Measurements from ENCODE around the gene SPATA6L. TPM values are rescaled to one million over a fixed set of nuclear protein-coding genes. Genes with fewer than 3 reads are reported as not detected.

Gene SPATA6L
- total RNA-seq, 2 experiments from 2014 or later, result 0.34 to 0.40 TPM

- ChIA-PET POLR2A (no interaction called here), CTCF (interaction anchor here (0.5 kb wide), 1 partner anchor 204 kb away, joined by 3 read pairs; no protein-coding TSS in a partner anchor)
Measured at GRCh38 chr9:4572184-4572826, 94.0 kb downstream of the SPATA6L start.

GRCh38 chr9:4569101-4569500, 97.2 kb downstream of the SPATA6L start:
- ChIA-PET CTCF (no interaction called here), POLR2A (no interaction called here)

- ChIA-PET CTCF (interaction anchor here (0.7 kb wide), 1 partner anchor 237 kb away, joined by 4 read pairs; no protein-coding TSS in a partner anchor), POLR2A (interaction anchor here (0.7 kb wide), 1 partner anchor 1448 kb away, joined by 3 read pairs; the partner anchor contains the start of gene RANBP6)
Measured at GRCh38 chr9:4567601-4568000, 98.7 kb downstream of the SPATA6L start.

GRCh38 chr9:4566806-4567205, 99.5 kb downstream of the SPATA6L start:
- POLR2A ChIA-PET, result no interaction called here
- CTCF ChIA-PET, result no interaction called here

- ChIA-PET CTCF (interaction anchor here (0.6 kb wide), 1 partner anchor 261 kb away, joined by 4 read pairs; no protein-coding TSS in a partner anchor), POLR2A (no interaction called here)
Measured at GRCh38 chr9:4563105-4563504, 103.2 kb downstream of the SPATA6L start.

- ChIA-PET POLR2A (no interaction called here), CTCF (no interaction called here)
Measured at GRCh38 chr9:4559261-4560182, 106.8 kb downstream of the SPATA6L start.

- ChIA-PET POLR2A (no interaction called here), CTCF (no interaction called here)
Measured at GRCh38 chr9:4558371-4558998, 107.8 kb downstream of the SPATA6L start.

GRCh38 chr9:4555236-4555635, 111.0 kb downstream of the SPATA6L start:
- CTCF ChIA-PET, result no interaction called here
- POLR2A ChIA-PET, result no interaction called here

- ChIA-PET CTCF (interaction anchor here (0.5 kb wide), 1 partner anchor 9 kb away, joined by 3 read pairs; no protein-coding TSS in a partner anchor), POLR2A (no interaction called here)
Measured at GRCh38 chr9:4553951-4554381, 112.3 kb downstream of the SPATA6L start.

- ChIA-PET CTCF (interaction anchor here (0.6 kb wide), 1 partner anchor 137 kb away, joined by 4 read pairs; no protein-coding TSS in a partner anchor), POLR2A (no interaction called here)
Measured at GRCh38 chr9:4550777-4551484, 115.3 kb downstream of the SPATA6L start.

GRCh38 chr9:4549751-4550295, 116.5 kb downstream of the SPATA6L start:
- POLR2A ChIA-PET, result no interaction called here
- CTCF ChIA-PET, result no interaction called here

GRCh38 chr9:4548811-4549725, 117.2 kb downstream of the SPATA6L start:
- ChIA-PET CTCF (no interaction called here), POLR2A (no interaction called here)

Other genes with a start within 250 kb of the SPATA6L start
- under 1 TPM; 0.13 to 0.17 TPM for gene SLC1A1, start 176.0 kb downstream of the SPATA6L start, total RNA-seq
- 1 to 10 TPM; 5.3 TPM for gene PLPP6, start 4.2 kb downstream of the SPATA6L start, total RNA-seq
- gene CDC37L1, start 13.1 kb upstream of the SPATA6L start, total RNA-seq, result 10 to 100 TPM; 11.7 to 12.6 TPM
- 10 to 100 TPM; 33.1 to 33.2 TPM for gene AK3, start 74.7 kb upstream of the SPATA6L start, total RNA-seq
- gene RCL1, start 126.5 kb upstream of the SPATA6L start, total RNA-seq, result 10 to 100 TPM; 39.4 to 39.5 TPM